AG09319 (cell line): ENCODE results near the gene GLTPD2.

Experiments used
- DNase-seq: peaks from one replicate; pipeline ENCODE4 v3.0.0-alpha.2; 2010; ENCODE audit warnings: low read depth; ENCODE audit errors: extremely low read depth
- TF ChIP-seq, protein P1 (sequence below): IDR thresholded peaks from 2 replicates; pipeline ENCODE4 v1.5.1; 2011; ENCODE audit warnings: low read depth, mild to moderate bottlenecking, inconsistent platforms, low read length, moderate library complexity

GLTPD2 gene

GRCh38 chr17:4807605-4808377 is 19.0 kb downstream of the GLTPD2 start:
- TF ChIP-seq, protein P1, sequence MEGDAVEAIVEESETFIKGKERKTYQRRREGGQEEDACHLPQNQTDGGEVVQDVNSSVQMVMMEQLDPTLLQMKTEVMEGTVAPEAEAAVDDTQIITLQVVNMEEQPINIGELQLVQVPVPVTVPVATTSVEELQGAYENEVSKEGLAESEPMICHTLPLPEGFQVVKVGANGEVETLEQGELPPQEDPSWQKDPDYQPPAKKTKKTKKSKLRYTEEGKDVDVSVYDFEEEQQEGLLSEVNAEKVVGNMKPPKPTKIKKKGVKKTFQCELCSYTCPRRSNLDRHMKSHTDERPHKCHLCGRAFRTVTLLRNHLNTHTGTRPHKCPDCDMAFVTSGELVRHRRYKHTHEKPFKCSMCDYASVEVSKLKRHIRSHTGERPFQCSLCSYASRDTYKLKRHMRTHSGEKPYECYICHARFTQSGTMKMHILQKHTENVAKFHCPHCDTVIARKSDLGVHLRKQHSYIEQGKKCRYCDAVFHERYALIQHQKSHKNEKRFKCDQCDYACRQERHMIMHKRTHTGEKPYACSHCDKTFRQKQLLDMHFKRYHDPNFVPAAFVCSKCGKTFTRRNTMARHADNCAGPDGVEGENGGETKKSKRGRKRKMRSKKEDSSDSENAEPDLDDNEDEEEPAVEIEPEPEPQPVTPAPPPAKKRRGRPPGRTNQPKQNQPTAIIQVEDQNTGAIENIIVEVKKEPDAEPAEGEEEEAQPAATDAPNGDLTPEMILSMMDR, result no peak
- DNase-seq, result no peak

DNA sequence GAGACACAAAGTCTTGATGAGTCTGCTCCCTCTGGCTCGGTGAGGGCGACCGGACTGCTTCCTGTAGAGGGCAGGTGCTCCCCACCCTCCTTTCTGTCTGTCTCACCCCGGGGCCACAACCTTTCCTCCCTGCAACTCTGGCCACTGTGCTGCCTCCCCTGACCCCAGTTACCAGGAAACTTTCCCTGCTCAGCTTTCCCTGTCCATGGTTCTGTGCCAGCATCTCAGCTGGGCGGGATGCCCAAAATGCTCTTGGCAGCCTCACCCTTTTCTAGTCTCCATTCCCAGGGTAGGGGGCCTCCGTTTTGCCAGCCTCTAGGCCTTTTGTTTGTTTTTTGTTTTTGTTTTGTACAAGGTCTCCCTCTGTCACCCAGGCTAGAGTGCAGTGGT is 19.6 kb downstream of the GLTPD2 start:
- TF ChIP-seq, protein P1, result no peak
- DNase-seq, result no peak

GRCh38 chr17:4810696-4811290 is 22.0 kb downstream of the GLTPD2 start:
- TF ChIP-seq, protein P1, result no peak
- DNase-seq, result no peak

- DNase-seq, result no peak
- TF ChIP-seq, protein P1, result no peak
Measured at GRCh38 chr17:4811471-4811870, 22.7 kb downstream of the GLTPD2 start.

DNA sequence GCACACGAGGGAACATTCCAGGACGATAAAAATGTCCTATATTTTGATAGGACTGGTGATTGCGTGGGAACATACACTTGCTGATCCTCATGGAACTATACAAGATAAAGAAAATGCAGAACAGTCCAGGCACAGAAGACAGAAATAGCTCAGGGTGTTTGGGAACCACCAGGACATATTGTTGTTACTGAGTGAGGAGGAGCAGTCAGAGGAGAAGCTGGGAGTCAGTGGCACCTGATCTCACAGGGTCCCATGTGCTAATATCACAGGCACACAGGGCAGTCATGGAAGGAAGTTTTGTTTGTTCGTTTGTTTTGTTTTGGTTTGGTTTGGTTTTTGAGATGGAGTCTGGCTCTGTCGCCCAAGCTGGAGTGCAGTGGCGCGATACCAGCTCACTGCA is 23.9 kb downstream of the GLTPD2 start:
- TF ChIP-seq, protein P1, result no peak
- DNase-seq, result no peak

DNA sequence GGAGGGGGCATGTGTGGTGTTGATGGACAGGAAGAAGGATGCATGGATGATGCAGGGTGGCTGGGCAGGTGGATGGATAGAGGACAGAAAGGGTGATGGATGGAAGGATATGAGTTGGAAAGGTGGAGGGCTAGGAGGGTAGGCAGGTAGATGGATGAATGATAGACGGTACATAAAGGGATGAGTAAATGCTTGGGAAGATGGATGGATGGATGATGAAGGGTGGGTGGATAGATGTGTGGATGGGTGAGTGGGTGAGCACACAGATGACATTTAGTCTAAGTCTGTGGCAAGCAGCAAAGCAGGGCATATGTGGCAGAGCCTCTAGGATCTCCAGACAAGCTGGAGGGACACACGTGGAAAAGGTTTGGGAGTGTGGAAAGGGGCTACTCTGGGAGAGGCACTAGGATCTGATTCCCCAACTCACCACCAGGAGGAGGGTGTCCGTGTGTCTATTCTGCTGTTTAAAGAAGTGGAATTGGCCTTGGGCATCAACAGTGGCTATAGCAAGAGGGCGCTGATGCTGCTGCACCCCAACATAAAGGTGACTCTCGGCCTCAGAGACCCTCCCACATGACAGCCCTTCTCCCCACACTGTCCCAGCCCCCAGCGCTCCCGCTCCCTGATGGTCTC is 26.4 kb downstream of the GLTPD2 start:
- TF ChIP-seq, protein P1, result no peak; the same call in 1 of the 2 replicates
- DNase-seq, result no peak

DNA sequence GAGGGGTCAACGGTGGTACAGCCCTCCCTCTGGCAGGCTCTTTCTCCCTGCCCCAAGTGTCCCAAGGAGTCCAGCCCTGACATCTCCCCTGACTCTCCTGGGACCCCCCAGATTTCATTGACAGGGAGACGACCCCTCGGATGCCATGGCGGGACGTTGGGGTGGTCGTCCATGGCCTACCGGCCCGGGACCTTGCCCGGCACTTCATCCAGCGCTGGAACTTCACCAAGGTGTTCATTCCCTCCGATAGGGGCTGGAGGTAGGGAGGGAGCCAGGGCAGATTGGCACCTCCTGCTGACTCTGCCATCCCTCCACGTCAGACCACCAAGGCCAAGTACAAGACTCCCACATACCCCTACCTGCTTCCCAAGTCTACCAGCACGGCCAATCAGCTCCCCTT is 28.1 kb downstream of the GLTPD2 start:
- TF ChIP-seq, protein P1, result no peak
- no peak for DNase-seq
